ENCODE data around the gene SEC14L1. TPM values are rescaled to one million over a fixed set of nuclear protein-coding genes. Genes with fewer than 3 reads are reported as not detected.
A peak's percentile ranks its signal among the peaks of the same experiment; 100 is the strongest.

The SEC14L1 gene
- total RNA-seq, 1 experiment from 2014 or later = 58.6 TPM

GRCh38 chr17:77145612-77146245, 5.0 kb downstream of the SEC14L1 start:
- Histone ChIP-seq H2AK5ac (ENCODE audit: insufficient read length, low read length) (no peak overlapping the region), H3K27me3 (ENCODE audit: insufficient read depth, low read length) (no peaks in the 10 kb centered on the region), H4K91ac (ENCODE audit: insufficient read length, low read depth, low read length) (no peak overlapping the region), H3K18ac (ENCODE audit: insufficient read length, low read depth, low read length) (no peak overlapping the region), H2AFZ (ENCODE audit: low read length) (no peak overlapping the region), H4K20me1 (ENCODE audit: control insufficient read depth, insufficient read depth, insufficient read length) (peaks cover 2% of the 10 kb centered on the region), H2BK120ac (ENCODE audit: low read depth, low read length, poor library complexity, severe bottlenecking) (no peak overlapping the region), H3K27ac (ENCODE audit: insufficient read length, low read depth, low read length) (no peak overlapping the region), H3K9ac (ENCODE audit: extremely low read depth, insufficient read length, low read length) (no peak overlapping the region), H4K8ac (replicated peaks; ENCODE audit: insufficient read length, low read depth, low read length) (no peak overlapping the region), H3K23me2 (ENCODE audit: insufficient read length, low read depth, low read length, poor library complexity, severe bottlenecking) (peaks cover 4% of the 10 kb centered on the region), H2BK5ac (ENCODE audit: insufficient read length, low read length) (no peak overlapping the region), H3K4me1 (ENCODE audit: insufficient read depth, low read length) (peaks cover 13% of the 10 kb centered on the region; the same call in 1 of the 2 replicates), H3K14ac (ENCODE audit: insufficient read depth, low read length) (no peak overlapping the region; the same call in 1 of the 2 replicates), H3T11ph (ENCODE audit: low read length) (no peak overlapping the region), H3K4me2 (ENCODE audit: insufficient read depth, insufficient read length, low read length) (no peak overlapping the region), H3K56ac (ENCODE audit: insufficient read length, low read depth, low read length) (no peak overlapping the region), H2BK20ac (ENCODE audit: low read depth, low read length, poor library complexity, severe bottlenecking) (no peak overlapping the region), H3K9me3 (ENCODE audit: control insufficient read depth, low read depth, low read length) (no peaks in the 10 kb centered on the region), H3K23ac (ENCODE audit: insufficient read length, low read depth, low read length) (no peak overlapping the region), H4K5ac (ENCODE audit: insufficient read length, low read depth, low read length) (no peak overlapping the region), H2BK12ac (ENCODE audit: insufficient read length, low read depth, low read length) (no peak overlapping the region), H3K79me1 (ENCODE audit: insufficient read depth, low read depth, low read length, poor library complexity, severe bottlenecking) (no peaks in the 10 kb centered on the region), H3K4ac (ENCODE audit: low read depth, low read length) (no peak overlapping the region), H3K79me2 (ENCODE audit: insufficient read depth, low read length) (peaks cover 4% of the 10 kb centered on the region; the same call in 1 of the 2 replicates), H2BK15ac (ENCODE audit: low read depth, low read length) (no peak overlapping the region)
- no CpG with 5 or more reads among the region's 8 CpGs for WGBS (ENCODE audit: extremely low coverage, insufficient read length, low lambda C conversion rate)
- Mint-ChIP-seq H3K27ac (peak overlapping the region; percentile 59 to 71 (median 71); a peak in 6 of 7 replicates), H3K27me3 (ENCODE audit: low read depth) (no peaks in the 10 kb centered on the region), H3K4me1 (peaks cover 38 to 43% of the 10 kb centered on the region in 2 experiments), H3K36me3 (ENCODE audit: insufficient read depth in 1 of 3, low read depth in 3 of 3) (peaks cover 0 to 44% (median 35%) of the 10 kb centered on the region in 3 experiments; a peak in 5 of 7 replicates), H3K9me3 (no peaks in the 10 kb centered on the region), H3K4me3 (no peak overlapping the region; a peak in 1 of 5 replicates)
- TF ChIP-seq CTCF (conservative IDR thresholded peaks at IDR 0.05) = no peak
- peak; percentile 66 for DNase-seq
